Left lung (tissue), 10 donors: Measurements from ENCODE around the gene MAGEF1. TPM values are rescaled to one million over a fixed set of nuclear protein-coding genes. Genes with fewer than 3 reads are reported as not detected.
A peak's percentile ranks its signal among the peaks of the same experiment; 100 is the strongest.

ENCODE experiments used
- ATAC-seq: fragments of 200-7000 bp; cut with Tn5 transposase; one replicate; pipeline ENCODE4 v1.9.1; 2020; ENCODE audit warnings: moderate library complexity
- DNase-seq, 4 donors: peaks; one replicate each; pipeline ENCODE4 v3.0.0-alpha.2; 2013 to 2020
- H3K27ac ChIP-seq, 2 donors: fragments of 200-600 bp; sonication (generic) in 1 of 2; one replicate each; pipeline versions ENCODE4 v1.5.0 to v1.8.0; 2020 to 2021
- H3K27me3 ChIP-seq, 2 donors: fragments of 200-600 bp; sonication (generic) in 1 of 2; one replicate each; pipeline versions ENCODE4 v1.5.0 to v1.8.0; 2020 to 2021
- H3K36me3 ChIP-seq, 2 donors: fragments of 200-600 bp; sonication (generic) in 1 of 2; one replicate each; pipeline versions ENCODE4 v1.5.0 to v1.8.0; 2020 to 2021
- H3K4me1 ChIP-seq, 2 donors: fragments of 200-600 bp; one replicate each; pipeline ENCODE4 v1.8.0; 2021
- H3K4me3 ChIP-seq, 2 donors: fragments of 200-600 bp; sonication (generic) in 1 of 2; one replicate each; pipeline versions ENCODE4 v1.5.0 to v1.8.0; 2020 to 2021; ENCODE audit warnings: mild to moderate bottlenecking in 1 of 2
- H3K9me3 ChIP-seq, 2 donors: fragments of 200-600 bp; sonication (generic) in 1 of 2; one replicate each; pipeline versions ENCODE4 v1.5.0 to v1.8.0; 2020 to 2021
- CTCF ChIP-seq, 2 donors: fragments of 200-600 bp; sonication (generic) in 1 of 2; IDR thresholded peaks; one replicate each; pipeline versions ENCODE4 v1.5.0 to v1.8.0; 2021; ENCODE audit warnings: antibody characterized with exemption in 2 of 2
- intact Hi-C, 2 donors: fragments of 100-400 bp; cut with DNase I; formaldehyde crosslinking; loops; one replicate each; pipeline versions ENCODE4 v1.11.2 to v1.14.2; 2022
- polyA plus RNA-seq, 6 donors: library from polyadenylated mRNA; unstranded; fragments of 120-200 nt; gene quantifications; one replicate each; pipeline ENCODE4 v1.2.1, GENCODE V29; 2013; ENCODE audit not compliant: insufficient read length in 6 of 6
- total RNA-seq, 2 donors: library from RNA; stranded (reverse); fragmentation: NEBNext Ultra II Directional; extraction: Animal tissue kit (Norgen Biotek cat#: 25700); gene quantifications; one replicate each; pipeline ENCODE4 v1.2.1, GENCODE V29; 2021
- donor health status: DM: no; HTN: yes; CAD: no.
- donor health status: DM: no; HTN: no; CAD: no.

Gene MAGEF1
- total and polyA plus RNA-seq, 8 donors, result 27.8 to 62.4 (median 53.3) TPM

- Histone ChIP-seq H3K36me3 (no peaks in the 10 kb centered on the region), H3K27me3 (no peaks in the 10 kb centered on the region), H3K4me3 (no peak overlapping the region), H3K4me1 (no peaks in the 10 kb centered on the region), H3K9me3 (no peaks in the 10 kb centered on the region), H3K27ac (no peak overlapping the region)
- no peak for TF ChIP-seq CTCF (IDR thresholded peaks at IDR 0.05)
- DNase-seq (no peak), ATAC-seq (no peak)
- intact Hi-C loops, result no loop called here
These were observed 13.4 kb upstream of the MAGEF1 start for GRCh38 chr3:184725176-184725719.

- no peaks in the 10 kb centered on the region for H3K36me3 ChIP-seq
- no peaks in the 10 kb centered on the region for H3K27me3 ChIP-seq
- intact Hi-C loops, result no loop called here
- ATAC-seq (no peak), DNase-seq (no peak)
- no peaks in the 10 kb centered on the region for H3K4me1 ChIP-seq
- no peak for TF ChIP-seq CTCF (IDR thresholded peaks at IDR 0.05)
- no peaks in the 10 kb centered on the region for H3K9me3 ChIP-seq
- H3K27ac ChIP-seq, result no peak overlapping the region
- H3K4me3 ChIP-seq, result no peak overlapping the region
These were observed 12.8 kb upstream of the MAGEF1 start for GRCh38 chr3:184724699-184725098.

- Histone ChIP-seq H3K4me1 (peaks cover 15 to 16% of the 10 kb centered on the region in 2 donors), H3K27ac (no peak overlapping the region), H3K4me3 (no peak overlapping the region), H3K27me3 (no peaks in the 10 kb centered on the region), H3K9me3 (no peaks in the 10 kb centered on the region), H3K36me3 (no peaks in the 10 kb centered on the region)
- intact Hi-C loops, result no loop called here
- DNase-seq, result no peak
- TF ChIP-seq CTCF (IDR thresholded peaks at IDR 0.05), result no peak
- ATAC-seq, result no peak
These were observed 7.8 kb upstream of the MAGEF1 start for GRCh38 chr3:184719709-184720108.

GRCh38 chr3:184718431-184718830 lies 6.6 kb upstream of the MAGEF1 start:
- H3K9me3 ChIP-seq, result no peaks in the 10 kb centered on the region
- no peaks in the 10 kb centered on the region for H3K36me3 ChIP-seq
- H3K4me3 ChIP-seq, result no peak overlapping the region
- no peak overlapping the region for H3K27ac ChIP-seq
- H3K27me3 ChIP-seq, result no peaks in the 10 kb centered on the region
- H3K4me1 ChIP-seq, result peaks cover 15 to 16% of the 10 kb centered on the region in 2 donors
- no peak for ATAC-seq
- intact Hi-C loops, result no loop called here
- no peak for DNase-seq
- TF ChIP-seq CTCF (IDR thresholded peaks at IDR 0.05), result no peak

- DNase-seq (no peak), ATAC-seq (no peak)
- peaks cover 15 to 18% of the 10 kb centered on the region in 2 donors for H3K4me1 ChIP-seq
- H3K27ac ChIP-seq, result peak overlapping the region; percentile 40 to 72
- TF ChIP-seq CTCF (IDR thresholded peaks at IDR 0.05), result no peak
- H3K36me3 ChIP-seq, result no peaks in the 10 kb centered on the region
- no peaks in the 10 kb centered on the region for H3K9me3 ChIP-seq
- intact Hi-C loops, result no loop called here
- no peaks in the 10 kb centered on the region for H3K27me3 ChIP-seq
- H3K4me3 ChIP-seq, result no peak overlapping the region
These were observed 5.6 kb upstream of the MAGEF1 start for GRCh38 chr3:184717399-184717983.
